ENCODE results near the gene DCUN1D3.

DNA sequence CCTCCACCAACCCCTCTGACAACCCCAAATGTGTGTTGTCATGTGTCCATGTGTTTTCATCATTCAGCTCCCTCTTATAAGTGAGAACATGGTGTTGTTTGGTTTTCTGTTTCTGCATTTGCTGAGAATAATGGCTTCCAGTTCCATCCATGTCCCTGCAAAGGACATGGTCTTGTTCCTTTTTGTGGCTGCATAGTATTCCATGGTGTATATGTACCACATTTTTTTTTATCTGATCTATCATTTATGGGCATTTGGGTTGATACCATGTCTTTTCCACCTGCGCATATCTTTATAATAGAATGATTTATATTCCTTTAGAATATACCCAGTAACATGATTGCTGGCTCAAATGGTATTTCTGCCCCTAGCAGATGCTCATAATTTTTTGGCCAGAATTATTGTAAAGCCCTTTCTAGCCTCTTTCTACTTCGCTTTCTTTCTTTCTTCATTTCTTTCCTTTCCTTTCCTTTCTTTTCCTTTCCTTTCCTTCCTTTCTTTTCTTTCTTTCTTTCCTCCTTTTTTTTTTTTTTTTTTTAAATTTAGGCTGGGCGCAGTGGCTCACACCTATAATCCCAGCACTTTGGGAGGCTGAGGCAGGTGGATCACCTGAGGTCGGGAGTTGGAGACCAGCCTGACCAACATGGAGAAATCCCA lies 81.1 kb downstream of the DCUN1D3 start:
- TF ChIP-seq POLR2A (IDR thresholded peaks at IDR 0.05; ENCODE audit: low read depth, low read length) = no peak
- TF ChIP-seq, protein P1, sequence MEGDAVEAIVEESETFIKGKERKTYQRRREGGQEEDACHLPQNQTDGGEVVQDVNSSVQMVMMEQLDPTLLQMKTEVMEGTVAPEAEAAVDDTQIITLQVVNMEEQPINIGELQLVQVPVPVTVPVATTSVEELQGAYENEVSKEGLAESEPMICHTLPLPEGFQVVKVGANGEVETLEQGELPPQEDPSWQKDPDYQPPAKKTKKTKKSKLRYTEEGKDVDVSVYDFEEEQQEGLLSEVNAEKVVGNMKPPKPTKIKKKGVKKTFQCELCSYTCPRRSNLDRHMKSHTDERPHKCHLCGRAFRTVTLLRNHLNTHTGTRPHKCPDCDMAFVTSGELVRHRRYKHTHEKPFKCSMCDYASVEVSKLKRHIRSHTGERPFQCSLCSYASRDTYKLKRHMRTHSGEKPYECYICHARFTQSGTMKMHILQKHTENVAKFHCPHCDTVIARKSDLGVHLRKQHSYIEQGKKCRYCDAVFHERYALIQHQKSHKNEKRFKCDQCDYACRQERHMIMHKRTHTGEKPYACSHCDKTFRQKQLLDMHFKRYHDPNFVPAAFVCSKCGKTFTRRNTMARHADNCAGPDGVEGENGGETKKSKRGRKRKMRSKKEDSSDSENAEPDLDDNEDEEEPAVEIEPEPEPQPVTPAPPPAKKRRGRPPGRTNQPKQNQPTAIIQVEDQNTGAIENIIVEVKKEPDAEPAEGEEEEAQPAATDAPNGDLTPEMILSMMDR (IDR thresholded peaks at IDR 0.05; ENCODE audit: extremely low read depth in 1 of 2, insufficient read depth in 1 of 2, low read depth in 1 of 2, low read length in 2 of 2) = no peak

Measured in endothelial cell of umbilical vein (primary cell).